Right renal pelvis (tissue), 4 donors: ENCODE measurements around the gene TTYH3. TPM values are rescaled to one million over a fixed set of nuclear protein-coding genes. Genes with fewer than 3 reads are reported as not detected.

ENCODE experiments used
- DNase-seq, 4 donors: peaks; one replicate each; pipeline ENCODE4 v3.0.0-alpha.2; 2013; ENCODE audit warnings: low read depth in 4 of 4, low spot score in 3 of 4, missing footprints in 1 of 4
- polyA plus RNA-seq, 4 donors: library from polyadenylated mRNA; unstranded; fragments of 120-200 nt; gene quantifications; one replicate each; pipeline ENCODE4 v1.2.1, GENCODE V29; 2013; ENCODE audit not compliant: insufficient read length in 4 of 4

The TTYH3 gene
- polyA plus RNA-seq, 4 donors: 91.4 to 137 (median 93.9) TPM

DNA sequence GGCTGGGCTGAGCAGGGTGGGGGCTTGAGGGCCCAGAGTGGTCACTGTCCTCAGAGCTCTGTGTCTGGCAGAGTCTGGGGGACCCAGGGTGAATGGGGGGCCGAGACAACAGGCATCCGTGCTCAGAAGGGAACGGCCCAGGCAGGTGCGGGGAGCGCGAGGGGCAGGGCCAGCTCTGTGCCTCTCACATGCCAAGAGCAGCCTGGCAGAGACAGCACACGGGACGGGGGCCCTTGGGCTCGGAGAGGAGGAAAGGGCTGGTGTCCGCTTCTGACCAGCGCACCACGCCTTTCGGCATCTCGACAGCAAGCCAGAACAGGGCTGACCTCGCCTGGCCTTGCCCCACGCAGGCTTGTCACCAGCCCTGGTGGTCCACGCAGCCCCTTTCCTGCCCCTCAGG is 69.6 kb downstream of the TTYH3 start:
- DNase-seq: no peak

DNA sequence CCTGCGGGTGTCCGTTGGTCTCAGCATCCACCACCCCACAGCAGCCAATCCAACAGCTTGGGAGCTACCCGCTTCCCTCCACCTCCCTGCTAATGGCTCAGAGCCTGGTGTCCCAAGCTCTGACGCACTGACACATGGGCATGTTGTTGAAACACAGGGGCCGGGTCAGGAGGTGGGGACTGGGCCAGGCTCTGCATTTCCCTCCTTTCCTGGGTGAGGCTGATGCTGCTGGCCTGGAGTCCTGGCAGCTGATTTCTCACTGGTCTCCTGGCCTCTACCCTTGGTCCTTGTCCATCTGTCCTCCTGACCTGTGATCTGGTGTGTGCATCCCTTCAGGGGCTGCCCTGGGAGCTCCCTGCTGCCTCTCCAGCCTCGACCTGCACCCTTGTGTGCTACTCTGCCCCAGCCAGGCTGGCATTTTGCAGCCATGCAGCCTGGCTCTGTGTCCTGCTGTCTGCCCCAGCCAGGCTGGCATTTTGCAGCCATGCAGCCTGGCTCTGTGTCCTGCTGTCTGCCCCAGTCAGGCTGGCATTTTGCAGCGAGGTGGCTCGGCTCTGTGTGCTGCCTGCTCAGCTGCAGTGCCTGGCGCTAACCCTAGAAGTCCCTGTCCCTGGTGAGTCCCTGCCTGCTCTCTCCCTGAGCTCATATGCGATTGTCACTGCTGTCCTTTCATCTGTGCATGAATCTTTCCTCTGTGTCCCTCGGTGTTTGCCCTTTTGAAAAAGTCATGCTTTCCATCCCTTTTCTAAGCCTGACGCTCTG is 70.2 kb downstream of the TTYH3 start:
- DNase-seq: no peak

DNA sequence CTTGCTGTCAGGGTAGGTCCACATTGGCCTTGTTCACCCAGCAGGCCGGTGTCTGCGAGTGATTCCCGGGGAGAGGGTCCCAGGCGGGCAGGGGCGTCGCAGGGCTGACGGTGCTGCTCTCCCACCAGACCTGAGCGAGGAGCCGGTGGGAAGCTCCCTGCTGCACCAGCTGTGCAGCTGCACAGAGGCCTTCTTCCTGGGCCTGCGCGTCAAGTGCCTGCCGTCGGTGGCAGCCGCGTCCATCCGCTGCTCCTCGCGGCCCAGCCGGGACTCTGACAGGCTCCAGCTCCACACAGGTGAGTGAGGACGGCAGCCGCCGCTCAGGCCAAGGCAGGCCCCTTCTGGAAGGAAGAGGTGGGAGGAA is 70.8 kb downstream of the TTYH3 start:
- no peak for DNase-seq

DNA sequence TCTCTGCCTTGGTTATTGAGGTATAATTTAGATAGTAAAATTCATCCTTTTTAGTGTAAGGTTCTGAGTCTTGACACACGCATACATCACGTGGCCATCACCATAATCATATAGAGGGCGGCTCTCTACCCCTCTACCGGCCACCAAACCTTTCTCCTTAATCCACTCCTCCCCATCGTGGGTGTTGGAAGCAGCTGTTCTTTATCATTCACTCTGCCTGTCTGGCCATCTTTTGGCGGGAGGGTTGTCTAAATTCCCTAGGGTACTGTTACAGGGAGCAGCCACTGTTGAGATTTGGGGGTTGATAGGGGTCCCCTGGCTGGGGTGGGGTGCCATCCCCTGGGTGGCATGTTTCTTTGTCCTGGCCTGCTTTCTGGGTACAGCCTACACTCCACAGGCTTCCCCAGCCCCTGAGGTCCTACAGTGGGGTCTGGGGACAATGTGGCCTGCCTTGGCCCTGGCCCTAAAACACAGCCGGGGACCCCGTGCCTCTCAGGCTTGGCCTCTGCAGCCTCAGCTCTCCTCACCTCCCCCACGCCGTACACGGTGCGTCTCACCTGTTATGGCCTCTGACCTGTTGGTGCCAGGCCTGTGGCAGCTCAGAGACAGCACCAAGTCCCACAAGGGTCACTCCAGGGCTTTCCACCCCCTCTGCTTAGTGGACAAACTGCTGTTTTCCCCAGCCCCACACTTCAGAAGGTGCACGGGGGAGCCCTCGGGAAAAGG is 73.7 kb downstream of the TTYH3 start:
- no peak for DNase-seq

DNA sequence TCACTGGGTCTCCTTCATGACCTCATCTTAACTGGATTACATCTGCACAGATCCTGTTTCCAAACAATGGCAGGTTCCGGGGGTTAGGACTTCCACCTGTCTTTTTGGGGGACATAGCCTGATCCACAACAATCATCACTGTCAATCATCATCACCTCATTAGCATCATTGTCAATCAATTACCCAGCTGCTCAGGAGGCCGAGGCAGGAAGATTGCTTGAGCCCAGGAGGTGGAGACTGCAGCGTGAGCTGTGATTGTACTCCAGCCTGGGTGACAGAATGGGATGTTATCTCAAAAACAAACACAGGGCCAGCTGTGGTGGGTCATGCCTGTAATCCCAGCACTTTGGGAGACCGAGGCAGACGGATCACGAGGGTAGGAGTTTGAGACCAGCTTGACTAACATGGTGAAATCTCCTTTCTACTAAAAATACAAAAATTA is 74.9 kb downstream of the TTYH3 start:
- DNase-seq: no peak

DNA sequence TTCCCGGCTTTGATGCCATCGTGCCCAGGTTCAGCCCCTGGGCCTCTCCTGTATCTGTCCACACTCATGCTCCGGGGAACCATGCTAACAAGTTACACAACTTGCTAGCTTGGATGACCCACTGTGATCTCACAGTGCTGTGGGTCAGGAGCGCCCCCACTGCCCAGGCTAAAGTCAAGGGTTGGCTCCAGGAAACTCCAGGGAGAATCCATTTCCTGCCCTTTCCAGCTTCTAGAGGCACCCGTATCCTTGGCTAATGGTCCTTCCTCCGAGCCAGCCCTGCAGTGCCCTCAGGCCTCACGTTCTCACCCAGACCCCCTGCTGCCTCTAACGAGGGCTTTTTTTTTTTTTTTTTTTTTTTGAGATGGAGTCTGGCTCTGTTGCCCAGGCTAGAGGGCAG is 75.7 kb downstream of the TTYH3 start:
- no peak for DNase-seq

DNA sequence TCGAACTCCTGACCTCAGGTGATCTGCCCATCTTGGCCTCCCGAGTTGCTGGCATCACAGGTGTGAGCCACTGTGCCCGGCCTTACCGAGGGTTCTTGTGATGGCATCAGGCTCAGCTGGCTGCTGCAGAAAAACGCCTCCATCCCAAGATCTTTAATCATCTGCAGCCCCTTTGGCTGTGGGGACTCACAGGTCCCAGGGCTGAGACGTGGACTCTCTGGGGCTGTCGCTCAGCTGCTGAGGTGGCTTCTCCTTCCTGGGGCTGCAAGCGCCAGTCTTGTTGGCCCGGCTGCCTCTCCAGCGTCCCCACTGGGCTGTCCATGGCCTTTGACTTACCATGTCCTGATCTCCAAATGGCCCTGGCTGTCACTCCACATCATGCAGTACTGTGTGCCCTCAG is 76.3 kb downstream of the TTYH3 start:
- no peak for DNase-seq

DNA sequence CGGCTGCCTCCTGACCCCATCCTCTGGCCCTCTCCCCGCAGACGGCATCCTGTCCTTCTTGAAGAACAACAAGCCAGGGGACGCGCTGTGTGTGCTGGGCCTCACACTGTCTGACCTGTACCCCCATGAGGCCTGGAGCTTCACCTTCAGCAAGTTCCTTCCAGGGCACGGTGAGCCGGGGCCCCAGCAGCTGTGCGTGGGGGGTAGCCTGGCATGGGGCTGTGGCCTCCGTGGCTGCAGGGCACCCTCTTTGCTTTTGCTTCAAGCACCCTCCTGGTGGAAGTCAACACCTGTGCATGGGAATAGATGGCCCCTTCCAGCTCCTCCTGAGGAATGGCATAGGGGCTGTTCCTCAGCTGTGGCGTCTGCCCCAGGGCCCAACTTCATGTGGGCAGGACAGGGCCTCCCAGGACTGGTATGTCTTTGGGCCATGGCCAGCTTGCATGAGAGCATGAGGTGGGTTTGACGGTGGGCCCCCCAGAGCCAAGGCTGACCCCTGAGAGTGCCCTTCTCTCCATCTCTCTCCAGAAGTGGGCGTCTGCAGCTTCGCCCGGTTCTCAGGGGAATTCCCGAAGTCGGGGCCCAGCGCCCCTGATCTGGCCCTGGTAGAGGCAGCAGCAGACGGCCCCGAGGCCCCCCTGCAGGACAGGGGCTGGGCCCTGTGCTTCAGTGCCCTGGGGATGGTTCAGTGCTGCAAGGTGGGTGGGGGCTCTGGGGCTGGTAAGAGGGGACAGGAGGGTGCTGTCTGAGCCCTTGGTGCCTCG is 76.9 kb downstream of the TTYH3 start:
- DNase-seq: no peak

DNA sequence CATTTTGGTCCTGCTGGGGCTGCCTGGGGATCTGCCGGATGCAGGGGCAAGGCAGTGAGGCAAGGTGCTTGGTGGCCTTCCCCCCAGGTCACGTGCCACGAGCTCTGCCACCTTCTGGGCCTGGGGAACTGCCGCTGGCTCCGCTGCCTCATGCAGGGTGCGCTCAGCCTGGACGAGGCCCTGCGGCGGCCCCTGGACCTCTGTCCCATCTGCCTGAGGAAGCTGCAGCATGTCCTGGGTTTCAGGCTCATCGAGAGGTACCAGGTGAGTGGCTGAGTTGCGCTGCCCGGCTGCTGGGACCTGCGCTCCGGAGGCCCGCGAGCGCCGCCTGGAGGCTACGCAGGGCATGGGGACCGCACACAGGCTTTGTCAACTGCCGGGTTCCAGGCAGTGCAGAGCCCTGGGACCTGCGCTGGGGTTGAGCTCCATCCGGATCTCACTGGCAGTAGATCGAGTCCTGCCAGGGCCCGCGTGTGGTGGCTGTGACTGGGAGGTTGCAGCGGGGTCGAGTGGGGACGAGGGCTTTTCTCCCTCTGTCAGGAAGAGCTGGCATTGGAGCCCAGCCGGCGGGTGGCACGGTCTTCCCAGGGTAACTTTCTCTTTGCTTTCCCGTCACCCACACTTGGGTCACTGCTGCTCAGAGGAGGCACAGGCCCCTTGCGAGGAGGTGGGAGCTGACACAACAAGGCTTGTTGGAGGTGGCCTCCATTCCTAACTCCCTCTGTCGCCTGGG is 77.9 kb downstream of the TTYH3 start:
- DNase-seq: peak in 1 of 4 donors; percentile 51

DNA sequence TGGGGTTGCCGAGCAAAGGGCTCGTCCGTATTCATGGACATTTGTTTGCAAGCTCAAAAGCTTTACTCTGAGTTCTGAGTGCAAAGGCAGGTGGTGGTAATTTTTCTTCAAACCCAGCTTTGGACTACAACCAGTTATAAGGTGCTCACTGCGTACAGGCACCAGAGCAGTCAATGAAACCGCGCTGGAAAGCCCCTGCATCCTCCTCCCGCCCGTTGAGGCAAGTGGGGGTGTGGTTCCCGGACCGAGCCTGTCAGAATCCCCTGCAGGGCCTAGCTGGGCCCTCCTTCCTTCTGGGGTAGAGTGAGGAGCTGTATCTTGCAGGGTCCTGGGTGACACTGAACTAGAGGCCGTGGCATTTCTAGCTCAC is 78.5 kb downstream of the TTYH3 start:
- no peak for DNase-seq

DNA sequence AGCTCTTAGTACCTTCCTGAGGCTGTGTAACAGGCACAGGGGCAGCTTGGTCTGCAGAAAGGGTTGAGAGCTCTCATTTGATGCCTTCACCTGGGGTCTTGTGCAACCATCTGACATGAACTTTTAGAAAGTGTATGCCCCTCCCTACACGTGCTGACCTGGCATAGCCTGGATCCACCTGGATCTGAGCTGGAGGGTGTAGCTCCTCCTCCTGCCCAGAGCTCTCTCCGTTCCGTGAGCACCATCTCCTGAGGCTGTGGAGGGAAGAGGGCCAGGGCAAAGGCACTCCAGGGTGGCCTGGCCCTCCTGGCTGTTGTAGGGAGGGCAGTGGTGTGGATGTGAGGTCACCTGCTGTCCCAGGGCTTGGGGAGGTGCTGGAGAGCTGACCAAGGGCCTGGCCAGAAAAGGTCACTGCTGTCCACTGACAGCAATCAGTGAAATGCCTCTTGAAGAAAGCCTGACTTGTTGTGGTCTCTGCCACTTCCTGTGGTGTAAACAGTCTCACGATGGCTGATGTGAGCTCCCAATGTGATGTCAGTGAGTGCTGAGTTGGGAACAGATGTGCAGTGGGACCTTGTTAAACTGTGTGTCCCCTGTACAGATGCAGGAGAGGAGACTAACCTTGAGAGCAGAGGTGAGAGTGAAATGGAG is 79.2 kb downstream of the TTYH3 start:
- no peak for DNase-seq

DNA sequence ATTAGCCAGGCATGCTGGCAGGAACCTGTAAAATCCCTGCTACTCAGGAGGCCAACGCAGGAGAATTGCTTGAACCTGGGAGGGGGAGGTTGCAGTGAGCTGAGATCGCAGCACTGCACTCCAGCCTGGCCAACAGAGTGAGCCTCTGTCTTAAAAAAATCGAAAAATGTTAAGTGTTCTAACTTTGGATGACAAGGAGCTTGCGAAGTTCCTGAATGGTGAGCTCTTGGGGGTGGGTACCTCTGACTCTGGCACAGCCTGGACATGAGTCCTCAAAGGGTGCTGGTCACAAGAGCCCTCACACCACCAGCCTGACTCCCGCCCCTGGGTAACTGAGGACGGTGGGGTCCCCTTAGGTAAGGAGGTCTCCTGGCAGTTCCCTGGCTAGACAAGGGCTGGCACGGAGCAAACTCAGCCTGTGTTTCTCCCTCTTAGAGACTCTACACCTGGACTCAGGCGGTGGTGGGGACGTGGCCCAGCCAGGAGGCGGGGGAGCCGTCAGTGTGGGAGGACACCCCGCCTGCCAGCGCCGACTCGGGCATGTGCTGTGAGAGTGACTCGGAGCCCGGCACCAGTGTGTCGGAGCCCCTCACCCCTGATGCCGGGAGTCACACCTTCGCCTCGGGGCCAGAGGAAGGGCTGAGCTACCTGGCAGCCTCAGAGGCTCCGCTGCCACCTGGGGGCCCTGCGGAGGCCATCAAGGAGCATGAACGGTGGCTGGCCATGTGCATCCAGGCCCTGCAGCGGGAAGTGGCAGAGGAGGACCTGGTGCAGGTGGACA is 80.3 kb downstream of the TTYH3 start:
- DNase-seq: no peak

DNA sequence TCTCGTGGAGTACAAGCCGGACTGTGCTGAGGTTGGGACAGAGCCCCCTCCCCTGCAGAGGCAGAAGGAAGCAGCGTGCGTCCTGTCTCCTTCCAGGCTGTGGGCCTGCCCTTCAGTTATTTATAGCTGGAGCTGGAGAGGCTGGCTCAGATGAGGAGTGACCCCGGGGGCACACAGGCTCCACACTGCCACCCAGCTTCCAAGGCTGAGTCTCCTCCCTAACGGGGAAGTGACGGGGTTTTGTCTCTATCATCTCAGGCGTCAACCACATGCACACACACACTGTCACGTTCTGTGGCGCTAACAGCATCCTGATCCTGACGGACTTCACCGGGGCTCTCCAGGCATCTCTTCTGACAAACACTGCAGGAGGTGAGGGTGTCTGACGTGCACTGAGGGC is 81.6 kb downstream of the TTYH3 start:
- no peak for DNase-seq

DNA sequence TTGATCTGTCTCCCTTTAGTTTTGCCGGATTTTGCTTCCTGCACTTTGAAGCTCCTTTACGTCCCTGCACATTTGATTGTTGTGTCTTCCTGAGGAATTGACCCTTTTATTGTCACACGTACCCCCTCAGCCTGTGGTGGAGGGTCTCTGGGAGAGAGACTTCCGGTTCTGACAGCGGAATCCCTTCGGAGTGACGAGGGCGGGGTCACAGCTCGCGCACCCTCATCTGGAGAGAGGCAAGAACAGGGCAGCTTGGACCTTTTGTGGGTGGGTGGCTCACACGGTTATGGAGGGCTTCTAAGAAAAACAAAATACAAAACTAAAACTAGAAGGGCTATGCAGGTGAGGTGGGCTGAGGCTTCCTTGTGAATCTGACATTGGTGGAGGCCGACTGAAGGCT is 82.2 kb downstream of the TTYH3 start:
- no peak for DNase-seq

Other genes with a start within 250 kb of the TTYH3 start
- 10 to 100 TPM in 2 of 4 donors, 1 to 10 TPM in 2; 9.0 to 16.4 (median 10.3) TPM for gene CHST12, start 228.4 kb upstream of the TTYH3 start, polyA plus RNA-seq
- under 1 TPM in 1 of 4 donors, not detected in 3; 0.30 TPM for gene GRIFIN, start 155.6 kb upstream of the TTYH3 start, polyA plus RNA-seq
- 10 to 100 TPM; 28.9 to 41.5 (median 33.1) TPM for gene LFNG, start 112.2 kb upstream of the TTYH3 start, polyA plus RNA-seq
- gene BRAT1, start 76.5 kb upstream of the TTYH3 start, polyA plus RNA-seq: 10 to 100 TPM; 27.4 to 40.6 (median 27.6) TPM
- 10 to 100 TPM; 19.0 to 23.4 (median 22.4) TPM for gene IQCE, start 73.0 kb upstream of the TTYH3 start, polyA plus RNA-seq
- under 1 TPM in 3 of 4 donors, not detected in 1; 0.08 to 0.12 (median 0.10) TPM for gene AMZ1, start 56.2 kb downstream of the TTYH3 start, polyA plus RNA-seq
- gene GNA12, start 212.3 kb downstream of the TTYH3 start, polyA plus RNA-seq: 10 to 100 TPM; 40.3 to 44.2 (median 42.4) TPM